ENCODE measurements around the gene CINP. TPM values are rescaled to one million over a fixed set of nuclear protein-coding genes. Genes with fewer than 3 reads are reported as not detected.

Gene CINP
- total and polyA plus RNA-seq, 2 experiments from 2014 or later: 52.1 to 60.3 TPM

- Histone ChIP-seq H3K27me3 (replicated peaks; ENCODE audit: insufficient read depth) (no peaks in the 10 kb centered on the region), H3K27ac (peak overlapping the region; percentile 45; the same call in 1 of the 2 replicates), H3K36me3 (ENCODE audit: low read depth) (no peaks in the 10 kb centered on the region), H3K9me2 (ENCODE audit: insufficient read depth) (no peaks in the 10 kb centered on the region), H3K4me1 (ENCODE audit: insufficient read depth) (peaks cover 34% of the 10 kb centered on the region), H3K4me3 (peak overlapping the region; percentile 72), H4K20me1 (ENCODE audit: insufficient read depth) (no peaks in the 10 kb centered on the region), H3K9ac (peak overlapping the region; percentile 68), H2AFZ (peak overlapping the region; percentile 85), H3K4me2 (ENCODE audit: unreplicated experiment) (peak overlapping the region; percentile 86), H3K9me3 (ENCODE audit: low read depth) (no peaks in the 10 kb centered on the region), H3K79me2 (ENCODE audit: insufficient read depth) (peaks cover 7% of the 10 kb centered on the region), H3F3A (ENCODE audit: insufficient read depth) (peaks cover 28% of the 10 kb centered on the region)
- in situ Hi-C loops (cut with MboI): loop anchor here (25.0 kb wide), 1 partner anchor 355 kb away; the partner anchor contains the start of gene DYNC1H1
- no peak for TF ChIP-seq EZH2phosphoT487 (IDR thresholded peaks at IDR 0.05; ENCODE audit: insufficient read depth, low read depth)
- TF ChIP-seq EZH2 (IDR thresholded peaks at IDR 0.05; ENCODE audit: insufficient read depth, poor library complexity, severe bottlenecking): no peak
- peak; percentile 41 for DNase-seq
- WGBS, 2 experiments (ENCODE audit: low coverage in 1 of 2, low lambda C conversion rate in 2 of 2, missing lambda C conversion rate in 2 of 2): 57 to 60% methylated on average over 12 of the region's 12 CpGs
These were observed 45.0 kb downstream of the CINP start for GRCh38 chr14:102317564-102318248.

DNA sequence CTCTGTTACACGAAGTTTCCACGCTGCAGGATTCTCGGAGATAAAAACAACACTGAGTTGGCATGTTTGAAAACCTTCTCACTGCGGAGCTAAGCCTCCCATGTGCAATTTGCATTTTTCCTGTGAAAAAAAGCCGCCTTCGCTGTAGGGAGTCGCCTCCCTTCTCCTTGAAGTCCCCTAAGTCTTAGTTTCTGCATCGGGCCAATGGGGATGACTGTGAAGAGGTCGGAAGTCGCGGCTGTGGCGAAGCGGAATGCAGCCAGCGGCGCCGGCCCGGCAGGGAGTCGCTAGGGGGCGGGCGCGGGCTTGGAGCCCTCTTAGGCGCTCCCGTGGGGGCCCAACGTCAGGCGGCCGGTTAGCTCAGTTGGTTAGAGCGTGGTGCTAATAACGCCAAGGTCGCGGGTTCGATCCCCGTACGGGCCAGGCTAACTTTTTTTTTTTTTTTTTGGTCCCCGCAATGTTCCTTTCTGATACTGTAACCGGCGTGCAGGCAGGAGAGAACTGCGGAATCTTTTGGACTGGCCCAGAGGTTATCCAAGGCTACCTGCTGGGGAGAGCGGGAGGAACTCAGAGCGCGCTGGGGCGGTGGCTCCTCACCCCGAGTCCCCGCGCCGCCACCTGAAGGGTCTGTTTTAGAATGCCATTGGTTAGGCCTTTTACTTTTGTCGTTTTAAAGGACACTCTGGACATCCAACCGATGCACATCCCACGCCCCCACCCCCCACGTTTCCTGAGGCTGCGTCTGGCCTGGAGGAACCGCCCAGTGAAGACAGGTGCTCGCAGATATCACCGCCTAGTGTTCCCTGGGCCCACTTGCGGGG, 45.7 kb downstream of the CINP start:
- Histone ChIP-seq H3K9ac (peak overlapping the region; percentile 79), H3K4me1 (ENCODE audit: insufficient read depth) (peaks cover 34% of the 10 kb centered on the region), H2AFZ (peak overlapping the region; percentile 92), H4K20me1 (ENCODE audit: insufficient read depth) (no peaks in the 10 kb centered on the region), H3K4me3 (peak overlapping the region; percentile 72), H3K4me2 (ENCODE audit: unreplicated experiment) (peak overlapping the region; percentile 92), H3K9me2 (ENCODE audit: insufficient read depth) (no peaks in the 10 kb centered on the region), H3K27me3 (replicated peaks; ENCODE audit: insufficient read depth) (no peaks in the 10 kb centered on the region), H3K27ac (peak overlapping the region; percentile 92), H3K9me3 (ENCODE audit: low read depth) (no peaks in the 10 kb centered on the region), H3K79me2 (ENCODE audit: insufficient read depth) (peaks cover 7% of the 10 kb centered on the region), H3K36me3 (ENCODE audit: low read depth) (no peaks in the 10 kb centered on the region), H3F3A (ENCODE audit: insufficient read depth) (peaks cover 21% of the 10 kb centered on the region)
- TF ChIP-seq EZH2 (IDR thresholded peaks at IDR 0.05; ENCODE audit: insufficient read depth, poor library complexity, severe bottlenecking) (no peak), EZH2phosphoT487 (IDR thresholded peaks at IDR 0.05; ENCODE audit: insufficient read depth, low read depth) (no peak)
- in situ Hi-C loops (cut with MboI): loop anchor here (25.0 kb wide), 1 partner anchor 355 kb away; the partner anchor contains the start of gene DYNC1H1
- DNase-seq: peak; percentile 97
- WGBS, 2 experiments (ENCODE audit: low coverage in 1 of 2, low lambda C conversion rate in 2 of 2, missing lambda C conversion rate in 2 of 2): 1 to 2% methylated on average over 51 to 54 of the region's 54 CpGs

GRCh38 chr14:102316338-102316742, 46.4 kb downstream of the CINP start:
- H2AFZ ChIP-seq: peak overlapping the region; percentile 92

DNA sequence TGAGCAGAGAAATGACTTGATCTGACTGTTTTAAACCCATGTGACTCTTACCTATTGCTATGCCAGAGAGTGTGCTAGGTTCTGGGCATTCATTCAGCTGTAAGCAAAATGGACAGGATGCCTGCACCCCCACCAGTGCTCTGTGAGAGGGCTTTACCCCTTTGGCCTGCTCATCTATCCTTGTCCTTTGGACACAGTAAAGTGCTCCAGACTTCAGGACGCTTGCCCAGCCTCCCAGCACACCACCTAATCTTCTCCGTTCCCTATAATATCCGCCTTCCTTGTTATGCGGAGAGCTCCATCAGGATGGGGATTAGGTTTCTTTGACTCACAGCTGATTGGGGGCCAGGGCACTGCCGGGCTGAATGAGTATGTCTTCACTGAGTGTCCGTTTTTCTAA, 47.6 kb downstream of the CINP start:
- no peak for TF ChIP-seq EZH2phosphoT487 (IDR thresholded peaks at IDR 0.05; ENCODE audit: insufficient read depth, low read depth)
- TF ChIP-seq EZH2 (IDR thresholded peaks at IDR 0.05; ENCODE audit: insufficient read depth, poor library complexity, severe bottlenecking): no peak
- H3F3A ChIP-seq (ENCODE audit: insufficient read depth): peaks cover 21% of the 10 kb centered on the region
- no peak overlapping the region for H3K4me2 ChIP-seq (ENCODE audit: unreplicated experiment)
- H2AFZ ChIP-seq: peak overlapping the region; percentile 78
- in situ Hi-C loops (cut with MboI): loop anchor here (25.0 kb wide), 1 partner anchor 353 kb away; the partner anchor contains the start of gene DYNC1H1
- peaks cover 31% of the 10 kb centered on the region for H3K4me1 ChIP-seq (ENCODE audit: insufficient read depth)
- H3K36me3 ChIP-seq (ENCODE audit: low read depth): no peaks in the 10 kb centered on the region
- H3K4me3 ChIP-seq: no peak overlapping the region
- no peaks in the 10 kb centered on the region for H3K27me3 ChIP-seq (replicated peaks; ENCODE audit: insufficient read depth)
- WGBS, 2 experiments (ENCODE audit: low coverage in 1 of 2, low lambda C conversion rate in 2 of 2, missing lambda C conversion rate in 2 of 2): 87 to 88% methylated on average over 6 of the region's 6 CpGs
- DNase-seq: peak; percentile 28
- peaks cover under 1% of the 10 kb centered on the region for H3K79me2 ChIP-seq (ENCODE audit: insufficient read depth)
- H3K9me2 ChIP-seq (ENCODE audit: insufficient read depth): no peaks in the 10 kb centered on the region
- no peaks in the 10 kb centered on the region for H3K9me3 ChIP-seq (ENCODE audit: low read depth)
- H3K27ac ChIP-seq: no peak overlapping the region
- H3K9ac ChIP-seq: no peak overlapping the region
- H4K20me1 ChIP-seq (ENCODE audit: insufficient read depth): no peaks in the 10 kb centered on the region

More at GRCh38 chr14:102316338-102316742, 46.4 kb downstream of the CINP start:
- TF ChIP-seq EZH2 (IDR thresholded peaks at IDR 0.05; ENCODE audit: insufficient read depth, poor library complexity, severe bottlenecking): no peak
- no peak for TF ChIP-seq EZH2phosphoT487 (IDR thresholded peaks at IDR 0.05; ENCODE audit: insufficient read depth, low read depth)
- no peaks in the 10 kb centered on the region for H3K36me3 ChIP-seq (ENCODE audit: low read depth)
- no peaks in the 10 kb centered on the region for H3K9me3 ChIP-seq (ENCODE audit: low read depth)
- peaks cover 34% of the 10 kb centered on the region for H3K4me1 ChIP-seq (ENCODE audit: insufficient read depth)
- H4K20me1 ChIP-seq (ENCODE audit: insufficient read depth): no peaks in the 10 kb centered on the region
- H3K9me2 ChIP-seq (ENCODE audit: insufficient read depth): no peaks in the 10 kb centered on the region
- H3K79me2 ChIP-seq (ENCODE audit: insufficient read depth): peaks cover 7% of the 10 kb centered on the region
- H3K4me2 ChIP-seq (ENCODE audit: unreplicated experiment): peak overlapping the region; percentile 92
- WGBS, 2 experiments (ENCODE audit: low coverage in 1 of 2, low lambda C conversion rate in 2 of 2, missing lambda C conversion rate in 2 of 2): 3 to 8% methylated on average over 9 to 10 of the region's 10 CpGs
- in situ Hi-C loops (cut with MboI): loop anchor here (25.0 kb wide), 1 partner anchor 354 kb away; the partner anchor contains the start of gene DYNC1H1
- no peaks in the 10 kb centered on the region for H3K27me3 ChIP-seq (replicated peaks; ENCODE audit: insufficient read depth)
- H3K27ac ChIP-seq: peak overlapping the region; percentile 92
- H3K9ac ChIP-seq: peak overlapping the region; percentile 79
- no peak for DNase-seq
- H3K4me3 ChIP-seq: peak overlapping the region; percentile 68
- peaks cover 21% of the 10 kb centered on the region for H3F3A ChIP-seq (ENCODE audit: insufficient read depth)
